Stomach smooth muscle (tissue), 2 donors: ENCODE results near the gene PRELP.
"Not testable (repeated sequence)": the region's sequence is repeated elsewhere in the genome, so short reads cannot be mapped to it uniquely, and the experiment has no call there.

ENCODE experiments used
- H3K27ac ChIP-seq: one replicate; pipeline ENCODE4 v1.7.0; 2013; ENCODE audit warnings: mild to moderate bottlenecking, low read length, inconsistent platforms
- H3K27me3 ChIP-seq, 2 donors: one replicate each; pipeline ENCODE4 v1.7.0; 2013; ENCODE audit warnings: low read length in 2 of 2; ENCODE audit not compliant: insufficient read depth in 2 of 2, control insufficient read depth in 1 of 2
- H3K36me3 ChIP-seq, 2 donors: one replicate each; pipeline ENCODE4 v1.7.0; 2013; ENCODE audit warnings: low read length in 2 of 2; ENCODE audit not compliant: control insufficient read depth in 2 of 2, insufficient read depth in 2 of 2
- H3K4me1 ChIP-seq: one replicate; pipeline ENCODE4 v1.7.0; 2013; ENCODE audit warnings: low read length; ENCODE audit not compliant: control insufficient read depth, insufficient read depth
- H3K4me3 ChIP-seq, 2 donors: one replicate each; pipeline ENCODE4 v1.7.0; 2013; ENCODE audit warnings: low read length in 2 of 2
- H3K9ac ChIP-seq, 2 donors: one replicate each; pipeline ENCODE4 v1.7.0; 2013; ENCODE audit warnings: low read length in 2 of 2, mild to moderate bottlenecking in 1 of 2
- H3K9me3 ChIP-seq, 2 donors: one replicate each; pipeline ENCODE4 v1.7.0; 2013; ENCODE audit warnings: low read length in 2 of 2; ENCODE audit not compliant: control insufficient read depth in 2 of 2
- donor health status: healthy.
- donor health status: Pancreatic carcinoma.

The PRELP gene

DNA sequence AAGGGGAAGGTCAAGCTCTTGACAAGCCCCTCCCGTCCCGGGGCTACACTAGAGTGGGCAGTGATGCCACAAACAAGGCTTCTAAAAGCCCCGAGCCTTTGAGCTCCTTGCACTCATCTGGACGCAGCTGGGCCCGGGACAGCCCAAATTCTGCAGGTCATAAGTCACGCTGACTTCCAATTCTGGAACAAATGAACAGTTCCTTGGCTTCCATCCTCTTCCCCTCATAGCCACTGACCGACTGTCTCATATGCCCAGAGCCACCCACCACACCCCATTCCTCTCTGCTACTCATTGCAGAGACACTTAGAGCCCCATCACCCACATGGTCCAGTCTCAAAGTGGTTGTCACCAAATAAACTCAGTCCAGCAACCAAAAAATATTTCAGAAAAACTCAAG is 32.8 kb upstream of the PRELP start:
- Histone ChIP-seq H3K36me3 (no peaks in the 10 kb centered on the region), H3K27me3 (no peaks in the 10 kb centered on the region), H3K27ac (no peak overlapping the region), H3K9ac (no peak overlapping the region), H3K4me3 (no peak overlapping the region), H3K9me3 (peaks cover 5 to 11% of the 10 kb centered on the region in 2 donors), H3K4me1 (peaks cover 25% of the 10 kb centered on the region)

DNA sequence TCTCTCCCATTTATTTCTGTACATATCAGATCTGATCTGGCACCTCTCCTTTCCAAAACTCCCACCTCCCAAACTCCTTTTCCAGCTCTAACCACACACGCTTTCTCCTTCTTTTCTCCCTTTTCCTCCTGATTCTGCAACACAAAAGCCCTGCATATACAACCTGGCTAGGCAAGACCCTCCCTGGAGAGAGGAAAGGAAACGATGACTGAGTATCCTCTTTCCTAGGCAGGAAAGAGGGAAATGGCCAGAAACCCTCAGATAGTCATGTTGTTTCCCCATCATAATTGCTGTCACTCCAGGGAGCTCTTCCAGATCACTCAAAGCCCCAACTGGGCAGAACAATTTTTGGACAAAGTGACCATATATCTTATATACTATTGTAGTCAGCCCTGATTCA is 32.3 kb upstream of the PRELP start:
- Histone ChIP-seq H3K9ac (no peak overlapping the region), H3K9me3 (peaks cover 5 to 11% of the 10 kb centered on the region in 2 donors), H3K4me3 (no peak overlapping the region), H3K27me3 (no peaks in the 10 kb centered on the region), H3K4me1 (peaks cover 26% of the 10 kb centered on the region), H3K36me3 (no peaks in the 10 kb centered on the region), H3K27ac (no peak overlapping the region)

DNA sequence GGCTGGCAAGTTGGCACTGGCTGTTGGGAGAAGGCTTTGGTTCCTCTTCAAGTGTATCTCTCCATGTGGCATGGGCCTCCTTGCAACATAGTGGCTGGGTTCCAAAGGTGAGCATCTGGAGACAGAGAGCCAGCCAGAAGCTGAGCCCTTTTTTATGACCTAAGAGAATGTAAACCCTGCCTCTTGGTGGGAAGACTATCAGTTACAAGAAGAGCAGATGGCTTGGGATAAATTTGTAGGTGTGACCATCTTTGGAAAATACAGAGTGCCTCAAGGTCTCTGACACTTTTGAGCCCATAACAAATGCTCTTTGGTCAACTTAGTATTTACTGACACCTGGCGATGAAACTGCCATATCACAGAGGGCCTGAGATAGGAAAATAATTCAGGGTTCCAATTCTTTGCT is 31.4 kb upstream of the PRELP start:
- no peaks in the 10 kb centered on the region for H3K36me3 ChIP-seq
- no peak overlapping the region for H3K9ac ChIP-seq
- H3K27me3 ChIP-seq, result no peaks in the 10 kb centered on the region
- no peak overlapping the region for H3K27ac ChIP-seq
- H3K9me3 ChIP-seq, result peaks cover 5 to 11% of the 10 kb centered on the region in 2 donors
- peaks cover 27% of the 10 kb centered on the region for H3K4me1 ChIP-seq
- H3K4me3 ChIP-seq, result no peak overlapping the region

DNA sequence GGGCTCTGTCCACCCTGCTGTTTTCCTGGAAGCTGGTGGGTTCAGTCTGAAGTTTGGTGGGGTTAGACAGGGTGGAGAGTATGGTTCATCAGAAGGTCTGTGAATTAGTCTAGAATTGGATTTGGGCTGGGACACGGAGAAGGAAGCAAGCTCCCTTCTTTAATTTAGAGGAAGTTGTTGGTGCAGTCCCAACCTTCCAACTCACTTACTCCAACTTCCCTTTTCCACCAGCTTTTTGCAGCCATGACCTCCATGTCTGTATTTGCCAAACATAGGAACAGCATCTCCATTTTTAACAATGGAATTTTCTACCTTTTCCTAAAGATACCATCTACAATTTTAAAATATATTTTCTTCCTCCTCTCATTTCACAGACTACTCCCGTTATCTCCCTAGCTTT is 28.5 kb upstream of the PRELP start:
- H3K27ac ChIP-seq, result no peak overlapping the region
- peaks cover 2% of the 10 kb centered on the region for H3K4me1 ChIP-seq
- H3K36me3 ChIP-seq, result no peaks in the 10 kb centered on the region
- H3K9me3 ChIP-seq, result peaks cover 5 to 11% of the 10 kb centered on the region in 2 donors
- H3K4me3 ChIP-seq, result no peak overlapping the region
- no peaks in the 10 kb centered on the region for H3K27me3 ChIP-seq
- H3K9ac ChIP-seq, result no peak overlapping the region

DNA sequence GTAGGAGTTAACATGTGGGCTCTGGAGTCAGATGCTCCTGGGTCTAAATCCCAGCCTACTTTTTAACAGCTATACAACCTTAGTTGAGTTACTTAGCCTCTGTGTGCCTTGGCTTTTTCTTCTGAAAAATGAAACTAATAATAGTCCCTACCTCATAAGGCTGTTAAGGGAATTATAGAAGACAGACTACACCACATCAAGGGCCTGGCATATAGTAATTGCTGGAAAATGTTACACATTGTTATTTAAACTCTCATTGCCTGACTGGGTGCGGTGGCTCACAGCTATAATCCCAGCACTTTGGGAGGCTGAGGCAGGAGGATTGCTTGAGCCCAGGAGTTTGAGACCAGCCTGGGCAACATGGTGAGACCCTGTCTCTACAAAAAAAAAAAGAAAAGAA is 28.0 kb upstream of the PRELP start:
- H3K27ac ChIP-seq, H3K4me1 ChIP-seq, H3K4me3 ChIP-seq: not testable (repeated sequence)

DNA sequence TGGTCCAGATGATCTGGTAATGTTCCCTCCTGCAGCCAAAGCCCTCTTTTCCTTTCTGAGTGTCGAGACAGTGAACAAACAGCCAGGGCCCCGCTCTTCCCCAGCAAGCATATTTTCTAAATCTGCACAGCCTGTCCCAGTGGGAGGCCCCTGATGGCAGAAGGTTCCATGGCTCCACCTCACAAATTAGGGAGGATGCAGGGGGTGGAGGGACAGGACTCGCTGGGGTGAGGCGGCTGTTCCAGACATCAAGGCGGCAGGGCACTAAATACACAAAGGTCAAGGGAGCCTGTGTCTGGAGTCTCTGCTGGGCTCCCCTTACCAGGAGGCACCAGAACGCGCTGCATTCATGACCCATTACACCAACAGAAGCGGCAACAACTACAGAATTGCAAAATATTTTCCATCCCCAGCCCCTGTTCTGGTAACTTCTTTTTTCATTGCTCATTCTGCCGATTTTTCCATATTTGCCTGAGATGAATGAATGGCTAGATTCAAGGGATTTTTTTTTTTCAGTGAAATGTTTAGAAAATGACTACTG is 27.0 kb upstream of the PRELP start:
- H3K27ac ChIP-seq, result no peak overlapping the region
- no peak overlapping the region for H3K9ac ChIP-seq
- no peaks in the 10 kb centered on the region for H3K36me3 ChIP-seq
- H3K27me3 ChIP-seq, result no peaks in the 10 kb centered on the region
- H3K9me3 ChIP-seq, result peaks cover 5 to 11% of the 10 kb centered on the region in 2 donors
- H3K4me3 ChIP-seq, result no peak overlapping the region
- H3K4me1 ChIP-seq, result peaks cover 2% of the 10 kb centered on the region

More for the DNA sequence above, 28.0 kb upstream of the PRELP start:
- not testable (repeated sequence) for H3K27me3 ChIP-seq, H3K36me3 ChIP-seq, H3K9ac ChIP-seq
- H3K9me3 ChIP-seq, result peaks cover 5 to 11% of the 10 kb centered on the region in 2 donors

DNA sequence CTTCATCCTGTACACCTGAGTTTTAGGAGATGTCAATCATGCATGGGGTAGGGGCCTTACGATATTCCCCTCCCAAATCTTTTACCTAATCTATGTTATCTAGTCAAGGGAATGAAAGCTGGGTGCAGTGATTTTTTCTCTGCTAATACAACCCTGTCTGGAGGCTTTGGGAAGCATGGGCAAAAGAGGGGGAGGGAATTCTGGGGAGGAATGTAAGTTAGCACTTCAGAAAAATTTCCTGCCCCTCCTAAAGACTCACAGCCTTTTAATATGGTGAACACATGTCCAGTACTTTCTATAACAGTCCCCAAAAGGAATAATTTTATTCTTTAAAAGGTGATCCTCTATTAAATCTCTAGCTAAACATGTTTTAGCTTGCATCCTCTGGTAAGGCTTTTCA is 25.6 kb upstream of the PRELP start:
- no peak overlapping the region for H3K4me3 ChIP-seq
- peaks cover 5 to 10% of the 10 kb centered on the region in 2 donors for H3K9me3 ChIP-seq
- H3K9ac ChIP-seq, result no peak overlapping the region
- no peak overlapping the region for H3K27ac ChIP-seq
- H3K27me3 ChIP-seq, result no peaks in the 10 kb centered on the region
- peaks cover 2% of the 10 kb centered on the region for H3K4me1 ChIP-seq
- no peaks in the 10 kb centered on the region for H3K36me3 ChIP-seq

DNA sequence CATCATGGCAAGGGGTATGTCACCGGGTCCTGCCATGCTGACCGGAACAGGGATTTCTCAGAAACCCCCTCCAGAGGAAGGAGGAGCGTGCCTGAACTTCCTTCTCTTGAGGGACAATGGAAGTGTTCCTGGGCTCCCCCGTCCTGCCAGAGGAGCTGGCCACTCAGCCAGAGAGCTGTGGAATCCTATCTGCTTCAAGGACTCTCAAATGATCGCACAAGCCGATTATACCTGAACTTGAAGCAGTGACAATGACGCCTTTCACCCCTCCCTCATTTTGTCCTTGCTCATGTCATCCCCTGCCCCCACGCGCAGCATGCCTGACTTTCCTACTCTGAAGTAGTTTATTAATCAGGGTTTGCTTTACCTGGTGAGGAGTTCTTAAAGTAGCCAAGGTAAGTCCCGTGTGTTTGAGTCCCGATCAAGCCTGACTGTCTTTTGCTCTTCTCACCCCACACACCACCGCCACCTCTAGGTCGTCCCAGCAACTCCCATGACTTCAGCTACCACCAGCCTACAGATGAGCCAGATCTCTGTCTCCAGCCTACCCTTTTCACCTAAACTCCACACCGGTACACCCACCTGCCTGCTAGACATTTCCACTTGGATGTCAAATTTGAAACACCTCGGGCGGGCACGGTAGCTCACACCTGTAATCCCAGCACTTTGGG is 25.0 kb upstream of the PRELP start:
- Histone ChIP-seq H3K4me3 (no peak overlapping the region), H3K9ac (no peak overlapping the region), H3K9me3 (peaks cover 0 to 4% of the 10 kb centered on the region in 2 donors), H3K4me1 (peaks cover 2% of the 10 kb centered on the region), H3K36me3 (no peaks in the 10 kb centered on the region), H3K27ac (no peak overlapping the region), H3K27me3 (no peaks in the 10 kb centered on the region)

DNA sequence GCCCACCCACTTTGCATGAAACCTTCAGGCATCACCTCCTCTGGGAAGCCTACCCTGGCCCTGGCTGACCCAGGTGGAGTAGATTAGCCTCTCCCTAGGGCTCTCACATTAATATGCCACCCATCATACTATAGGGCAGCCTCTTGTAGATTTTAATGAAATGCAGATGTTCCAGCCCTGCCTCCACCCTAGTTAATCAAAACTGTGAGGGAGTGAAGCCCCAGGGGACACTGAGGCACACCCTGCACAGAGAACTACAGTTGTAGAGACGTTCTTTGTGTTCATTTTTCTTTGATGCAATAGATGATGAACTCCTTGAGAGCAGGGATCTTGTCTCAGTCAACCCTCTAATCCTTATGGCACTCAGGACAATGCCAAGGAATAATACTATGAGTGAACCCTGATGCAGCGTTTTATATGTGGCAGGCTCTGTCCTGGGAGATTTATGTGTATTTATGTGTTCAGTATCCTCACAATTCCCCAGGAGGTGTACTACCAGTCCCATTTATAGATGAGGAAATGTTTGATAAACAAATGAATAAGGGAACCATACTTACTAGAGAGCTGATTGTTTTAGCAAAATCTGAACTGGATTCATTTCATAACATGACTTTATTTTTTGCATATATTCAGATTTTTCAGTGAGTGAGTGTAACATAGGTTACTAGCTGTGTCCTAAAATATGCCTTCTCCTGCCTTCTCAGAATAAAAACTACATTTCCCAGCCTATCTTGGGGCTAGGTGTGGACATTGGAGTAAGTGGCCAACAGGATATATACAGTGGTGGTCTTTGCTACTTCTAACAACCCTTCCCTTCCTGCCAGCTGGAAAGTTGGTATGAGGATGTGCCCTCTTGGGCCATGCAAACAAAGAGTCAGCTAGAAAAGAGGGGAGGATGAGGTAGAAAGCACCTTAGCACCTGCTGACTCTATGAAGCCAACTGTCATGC is 23.5 kb upstream of the PRELP start:
- Histone ChIP-seq H3K36me3 (no peaks in the 10 kb centered on the region), H3K4me1 (peaks cover 2% of the 10 kb centered on the region), H3K9me3 (no peaks in the 10 kb centered on the region), H3K27ac (no peak overlapping the region), H3K27me3 (peaks cover 0 to 2% of the 10 kb centered on the region in 2 donors), H3K4me3 (no peak overlapping the region), H3K9ac (no peak overlapping the region)

DNA sequence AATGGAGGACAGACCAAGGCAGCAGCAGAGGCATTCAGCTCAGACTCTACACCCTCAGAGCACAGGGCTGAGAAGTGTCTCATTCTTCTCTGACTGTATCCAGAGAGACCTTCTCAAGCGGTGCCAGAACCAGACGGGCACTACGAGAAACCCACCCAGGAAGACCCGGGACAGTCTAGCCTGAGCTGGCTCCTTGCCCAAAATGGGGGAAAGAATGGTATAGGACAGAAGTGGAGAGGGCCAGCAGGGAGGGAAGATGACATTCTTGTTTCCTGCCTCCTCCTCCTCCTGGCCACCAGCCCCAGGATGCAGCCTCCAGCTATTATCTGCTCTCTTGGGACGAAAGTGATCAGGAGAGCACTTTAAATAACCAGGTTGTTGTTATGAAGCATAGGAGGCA is 22.6 kb upstream of the PRELP start:
- Histone ChIP-seq H3K36me3 (no peaks in the 10 kb centered on the region), H3K9ac (no peak overlapping the region), H3K4me1 (peaks cover 2% of the 10 kb centered on the region), H3K4me3 (no peak overlapping the region), H3K9me3 (no peaks in the 10 kb centered on the region), H3K27ac (no peak overlapping the region), H3K27me3 (peaks cover 0 to 2% of the 10 kb centered on the region in 2 donors)
